Natural killer cell (primary cell): Measurements from ENCODE around the gene ISY1. TPM values are rescaled to one million over a fixed set of nuclear protein-coding genes. Genes with fewer than 3 reads are reported as not detected.

Source experiments
- ATAC-seq, 3 donors: fragments of 150-1000 bp in 2 of 3; fragments of 200-7000 bp in 1 of 3; cut with Tn5 transposase; 1 replicate in 1 of 3; 2 replicates in 2 of 3; pipeline ENCODE4 v1.10.0; 2021; ENCODE audit warnings: mild to moderate bottlenecking in 2 of 3, moderate library complexity in 2 of 3
- DNase-seq, 2 donors: peaks; one replicate each; pipeline versions ENCODE4 v3.0.0 to v3.0.0-alpha.2; 2013 to 2021; ENCODE audit warnings: mixed read lengths in 1 of 2
- H3K27ac ChIP-seq: one replicate; pipeline ENCODE4 v1.5.1; 2013; ENCODE audit warnings: mild to moderate bottlenecking, low read length
- H3K27me3 ChIP-seq: one replicate; pipeline ENCODE4 v1.6.1; 2013; ENCODE audit warnings: low read length; ENCODE audit not compliant: control insufficient read depth, insufficient read depth
- H3K36me3 ChIP-seq: one replicate; pipeline ENCODE4 v1.6.1; 2013; ENCODE audit warnings: low read length; ENCODE audit not compliant: control insufficient read depth, insufficient read depth
- H3K4me1 ChIP-seq: one replicate; pipeline ENCODE4 v1.6.1; 2013; ENCODE audit warnings: low read length; ENCODE audit not compliant: control insufficient read depth, insufficient read depth
- H3K4me3 ChIP-seq: one replicate; pipeline ENCODE4 v1.5.1; 2013; ENCODE audit warnings: low read length
- H3K9me3 ChIP-seq: one replicate; pipeline ENCODE4 v1.6.1; 2013; ENCODE audit warnings: low read length; ENCODE audit not compliant: control insufficient read depth, insufficient read depth
- H3K27ac Mint-ChIP-seq, 2 donors: one replicate each; pipeline ENCODE4 v1.8.0; 2022; ENCODE audit warnings: mild to moderate bottlenecking in 2 of 2, mixed read lengths in 2 of 2, moderate library complexity in 1 of 2
- H3K27me3 Mint-ChIP-seq, 2 donors: one replicate each; pipeline ENCODE4 v1.8.0; 2022; ENCODE audit warnings: low read depth in 2 of 2, mixed read lengths in 2 of 2
- H3K36me3 Mint-ChIP-seq: one replicate; pipeline ENCODE4 v1.8.0; 2022; ENCODE audit warnings: mixed read lengths
- H3K4me1 Mint-ChIP-seq, 2 donors: one replicate each; pipeline ENCODE4 v1.8.0; 2022; ENCODE audit warnings: mixed read lengths in 2 of 2
- H3K4me3 Mint-ChIP-seq: one replicate; pipeline ENCODE4 v1.8.0; 2022; ENCODE audit warnings: mild to moderate bottlenecking, moderate library complexity, mixed read lengths
- H3K9me3 Mint-ChIP-seq, 2 donors: one replicate each; pipeline ENCODE4 v1.8.0; 2022; ENCODE audit warnings: mixed read lengths in 2 of 2
- CTCF ChIP-seq: fragments of 200-600 bp; IDR thresholded peaks from one replicate; pipeline ENCODE4 v1.8.0; 2022; ENCODE audit warnings: antibody characterized with exemption
- whole genome bisulfite sequencing: methylation state at CpG from one replicate; pipeline ENCODE4 v1.1.7; 2013; ENCODE audit warnings: missing lambda C conversion rate; ENCODE audit not compliant: insufficient coverage; 5-methylcytosine and 5-hydroxymethylcytosine counted together
- intact Hi-C: fragments of 100-400 bp; cut with micrococcal nuclease; formaldehyde crosslinking; loops from one replicate; pipeline ENCODE4 v1.14.2; 2022
- total RNA-seq, 4 donors: library from RNA; stranded (reverse); fragments of 120-200 nt in 1 of 4; gene quantifications; one replicate each; pipeline versions ENCODE4 v1.2.3 to v1.2.4, GENCODE V29; 2013 to 2022

The ISY1 gene
- total RNA-seq, 3 donors from 2014 or later (not counting 1 experiment from before 2014, with no cell fraction given) = 51.9 to 58.2 (median 56.1) TPM

GRCh38 chr3:129130291-129130813 is 30.5 kb downstream of the ISY1 start:
- Mint-ChIP-seq H3K4me3 (no peak overlapping the region), H3K9me3 (no peaks in the 10 kb centered on the region), H3K27me3 (no peaks in the 10 kb centered on the region), H3K4me1 (peaks cover 30 to 38% of the 10 kb centered on the region in 2 donors), H3K36me3 (peaks cover 18% of the 10 kb centered on the region), H3K27ac (no peak overlapping the region)
- no peak for ATAC-seq
- TF ChIP-seq CTCF = no peak
- Histone ChIP-seq H3K4me1 (peaks cover 6% of the 10 kb centered on the region), H3K27me3 (no peaks in the 10 kb centered on the region), H3K36me3 (peaks cover 62% of the 10 kb centered on the region), H3K4me3 (no peak overlapping the region), H3K9me3 (no peaks in the 10 kb centered on the region), H3K27ac (no peak overlapping the region)
- DNase-seq = no peak
- intact Hi-C loops = no loop called here
- WGBS = 98% methylated on average over 13 of the region's 13 CpGs

GRCh38 chr3:129128357-129129155 is 32.3 kb downstream of the ISY1 start:
- Histone ChIP-seq H3K27me3 (no peaks in the 10 kb centered on the region), H3K4me1 (peaks cover 8% of the 10 kb centered on the region), H3K27ac (no peak overlapping the region), H3K36me3 (peaks cover 48% of the 10 kb centered on the region), H3K4me3 (no peak overlapping the region), H3K9me3 (no peaks in the 10 kb centered on the region)
- ATAC-seq (no peak), DNase-seq (no peak)
- H3K27ac Mint-ChIP-seq = no peak overlapping the region
- 96% methylated on average over 16 of the region's 16 CpGs for WGBS
- H3K4me1 Mint-ChIP-seq = peaks cover 33 to 34% of the 10 kb centered on the region in 2 donors
- TF ChIP-seq CTCF = no peak
- peaks cover 6% of the 10 kb centered on the region for H3K36me3 Mint-ChIP-seq
- H3K4me3 Mint-ChIP-seq = no peak overlapping the region
- no peaks in the 10 kb centered on the region for H3K27me3 Mint-ChIP-seq
- no peaks in the 10 kb centered on the region for H3K9me3 Mint-ChIP-seq
- intact Hi-C loops = no loop called here

- Mint-ChIP-seq H3K27me3 (no peaks in the 10 kb centered on the region), H3K27ac (peak overlapping the region; percentile 54 to 60), H3K9me3 (no peaks in the 10 kb centered on the region), H3K36me3 (peaks cover 6% of the 10 kb centered on the region), H3K4me1 (peaks cover 32% of the 10 kb centered on the region in 2 donors), H3K4me3 (no peak overlapping the region)
- H3K27ac ChIP-seq = no peak overlapping the region
- no peaks in the 10 kb centered on the region for H3K9me3 ChIP-seq
- H3K27me3 ChIP-seq = no peaks in the 10 kb centered on the region
- DNase-seq = no peak
- intact Hi-C loops = no loop called here
- no peak overlapping the region for H3K4me3 ChIP-seq
- H3K4me1 ChIP-seq = peaks cover 19% of the 10 kb centered on the region
- WGBS = 84% methylated on average over 9 of the region's 9 CpGs
- no peak for TF ChIP-seq CTCF
- peaks cover 35% of the 10 kb centered on the region for H3K36me3 ChIP-seq
- ATAC-seq = no peak
These were observed 34.1 kb downstream of the ISY1 start for GRCh38 chr3:129126726-129127280.
